Measurements from ENCODE around the gene DPH3. TPM values are rescaled to one million over a fixed set of nuclear protein-coding genes. Genes with fewer than 3 reads are reported as not detected.

The DPH3 gene
- total RNA-seq, 1 experiment from 2014 or later, result 27.8 TPM

GRCh38 chr3:16289144-16289889, 24.6 kb upstream of the DPH3 start (continued):
- TF ChIP-seq PRDM15 (CRISPR knock-in tag; IDR thresholded peaks at IDR 0.05) (no peak), MAX (CRISPR knock-in tag; IDR thresholded peaks at IDR 0.05) (no peak), HMGXB4 (CRISPR knock-in tag; IDR thresholded peaks at IDR 0.05) (no peak)

GRCh38 chr3:16288664-16289063, 23.9 kb upstream of the DPH3 start:
- no peak for ATAC-seq
- POLR2A ChIA-PET, result no interaction called here

GRCh38 chr3:16286751-16287543, 22.2 kb upstream of the DPH3 start:
- Mint-ChIP-seq H3K9me3 (no peaks in the 10 kb centered on the region), H3K27me3 (ENCODE audit: low read depth) (no peaks in the 10 kb centered on the region), H3K4me3 (no peak overlapping the region), H3K27ac (no peak overlapping the region), H3K4me1 (no peaks in the 10 kb centered on the region), H3K36me3 (peaks cover 20% of the 10 kb centered on the region)
- DNase-seq (ENCODE audit: low spot score), result no peak
- ChIA-PET POLR2A (no interaction called here), CTCF (interaction anchor here (0.6 kb wide), 1 partner anchor 19 kb away, joined by 4 read pairs; no protein-coding TSS in a partner anchor)
- no peak for TF ChIP-seq ELF4 (CRISPR knock-in tag; IDR thresholded peaks at IDR 0.05; ENCODE audit: low read depth)
- no peak for TF ChIP-seq ZNF281 (CRISPR knock-in tag; IDR thresholded peaks at IDR 0.05)
- TF ChIP-seq RORB (CRISPR knock-in tag; IDR thresholded peaks at IDR 0.05), result no peak
- ATAC-seq, result no peak

More at GRCh38 chr3:16288664-16289063, 23.9 kb upstream of the DPH3 start:
- Mint-ChIP-seq H3K9me3 (peaks cover 9% of the 10 kb centered on the region), H3K4me3 (no peak overlapping the region), H3K36me3 (peaks cover 16% of the 10 kb centered on the region), H3K4me1 (no peaks in the 10 kb centered on the region), H3K27ac (0 out of 2 replicates have a peak overlapping the region, but pooled peaks have one; percentile 19), H3K27me3 (ENCODE audit: low read depth) (no peaks in the 10 kb centered on the region)
- CTCF ChIA-PET, result interaction anchor here (3.4 kb wide), 1 partner anchor 30 kb away, joined by 40 read pairs; no protein-coding TSS in a partner anchor
- no peak for DNase-seq (ENCODE audit: low spot score)
- TF ChIP-seq TP53 (CRISPR knock-in tag; IDR thresholded peaks at IDR 0.05) (no peak), HMGA2 (CRISPR knock-in tag; IDR thresholded peaks at IDR 0.05) (no peak), SOX15 (CRISPR knock-in tag; IDR thresholded peaks at IDR 0.05) (no peak), ERG (CRISPR knock-in tag; IDR thresholded peaks at IDR 0.05) (no peak), JAZF1 (CRISPR knock-in tag; IDR thresholded peaks at IDR 0.05) (no peak), IRF1 (CRISPR knock-in tag; IDR thresholded peaks at IDR 0.05) (no peak), ZNF138 (CRISPR knock-in tag; conservative IDR thresholded peaks at IDR 0.05) (no peak)
